Fibroblast of lung (primary cell): ENCODE measurements around the gene KRT39.

Experiments
- CTCF ChIP-seq, 2 donors: IDR thresholded peaks in 1 of 2; conservative IDR thresholded peaks in 1 of 2; 1 replicate in 1 of 2; 2 replicates in 1 of 2; pipeline ENCODE4 v1.5.1; 2011 to 2012; ENCODE audit warnings: low read length in 2 of 2, control low read depth in 1 of 2, inconsistent platforms in 1 of 2, low read depth in 1 of 2, mild to moderate bottlenecking in 1 of 2
- EZH2 ChIP-seq: IDR thresholded peaks from 2 replicates; pipeline ENCODE4 v1.5.1; 2012; ENCODE audit warnings: low read length, control low read depth, mild to moderate bottlenecking; ENCODE audit errors: missing control alignments

GRCh38 chr17:40958086-40958953 is 8.4 kb downstream of the KRT39 start:
- TF ChIP-seq CTCF (conservative IDR thresholded peaks at IDR 0.05 in 1 of 2, IDR thresholded peaks at IDR 0.05 in 1 of 2; ENCODE audit: low read depth in 1 of 2, low read length in 2 of 2) (no peak), EZH2 (no peak)
